WTC11 (cell line): Measurements from ENCODE around the gene CLEC7A. TPM values are rescaled to one million over a fixed set of nuclear protein-coding genes. Genes with fewer than 3 reads are reported as not detected.

Source experiments
- ATAC-seq: fragments of 200-7000 bp; cut with Tn5 transposase; 2 replicates; pipeline ENCODE4 v1.10.0; 2021; ENCODE audit warnings: mild to moderate bottlenecking, moderate library complexity
- CTCF ChIA-PET: fragments of 300-600 bp; sonication (Branson Sonifier 250); formaldehyde crosslinking; loops from one replicate; lab custom pipeline; 2021; ENCODE audit warnings: antibody characterized with exemption; lab: Charles Lee
- POLR2A ChIA-PET: fragments of 350-600 bp; sonication (Branson Sonifier 250); formaldehyde crosslinking; loops from one replicate; lab custom pipeline; 2021; ENCODE audit warnings: antibody characterized with exemption; lab: Charles Lee
- DNase-seq: peaks from one replicate; pipeline ENCODE4 v3.0.0; 2021; ENCODE audit warnings: low spot score
- H3K27ac Mint-ChIP-seq: 2 replicates; pipeline ENCODE4 v1.8.0; 2021; ENCODE audit warnings: mixed read lengths
- H3K27me3 Mint-ChIP-seq: 2 replicates; pipeline ENCODE4 v1.8.0; 2021; ENCODE audit warnings: low read depth, mild to moderate bottlenecking, moderate library complexity, mixed read lengths
- H3K36me3 Mint-ChIP-seq: 2 replicates; pipeline ENCODE4 v1.8.0; 2021; ENCODE audit warnings: mixed read lengths
- H3K4me1 Mint-ChIP-seq: 2 replicates; pipeline ENCODE4 v1.8.0; 2022; ENCODE audit warnings: mixed read lengths
- H3K4me3 Mint-ChIP-seq: 2 replicates; pipeline ENCODE4 v1.8.0; 2021; ENCODE audit warnings: mild to moderate bottlenecking, moderate library complexity, mixed read lengths
- H3K9me3 Mint-ChIP-seq: 2 replicates; pipeline ENCODE4 v1.8.0; 2021; ENCODE audit warnings: mixed read lengths
- ATF1 ChIP-seq: sonication (generic); formaldehyde crosslinking; IDR thresholded peaks from 2 replicates; pipeline ENCODE4 v1.8.1; 2023; ENCODE audit warnings: mild to moderate bottlenecking, moderate library complexity, missing genetic modification reagents
- CREM ChIP-seq: sonication (generic); formaldehyde crosslinking; IDR thresholded peaks from 2 replicates; pipeline ENCODE4 v1.8.1; 2022; ENCODE audit warnings: mild to moderate bottlenecking, missing genetic modification reagents, moderate library complexity
- GTF2I ChIP-seq: fragments of 250-450 bp; sonication (Bioruptor Pico); conservative IDR thresholded peaks from 2 replicates; pipeline ENCODE4 v1.4.0; 2021; ENCODE audit warnings: mild to moderate bottlenecking
- NFYB ChIP-seq: sonication (generic); formaldehyde crosslinking; conservative IDR thresholded peaks from 2 replicates; pipeline ENCODE4 v1.8.0; 2022; ENCODE audit warnings: low read depth, missing genetic modification reagents
- NR2C2 ChIP-seq: sonication (generic); formaldehyde crosslinking; IDR thresholded peaks from 2 replicates; pipeline ENCODE4 v1.8.0; 2022; ENCODE audit warnings: mild to moderate bottlenecking, missing genetic modification reagents
- SMAD3 ChIP-seq: sonication (generic); formaldehyde crosslinking; IDR thresholded peaks from 2 replicates; pipeline ENCODE4 v1.8.0; 2022; ENCODE audit warnings: missing genetic modification reagents, mild to moderate bottlenecking, borderline replicate concordance
- SMAD4 ChIP-seq: sonication (generic); formaldehyde crosslinking; IDR thresholded peaks from 2 replicates; pipeline ENCODE4 v1.8.0; 2022; ENCODE audit warnings: mild to moderate bottlenecking, missing genetic modification reagents
- TEAD4 ChIP-seq: sonication (generic); formaldehyde crosslinking; IDR thresholded peaks from 2 replicates; pipeline ENCODE4 v1.8.0; 2022; ENCODE audit warnings: mild to moderate bottlenecking, missing genetic modification reagents
- ZNF121 ChIP-seq: sonication (generic); formaldehyde crosslinking; IDR thresholded peaks from 2 replicates; pipeline ENCODE4 v1.8.0; 2023; ENCODE audit warnings: missing genetic modification reagents
- ZNF232 ChIP-seq: sonication (generic); formaldehyde crosslinking; IDR thresholded peaks from 2 replicates; pipeline ENCODE4 v1.8.0; 2022; ENCODE audit warnings: mild to moderate bottlenecking, missing genetic modification reagents
- ZNF317 ChIP-seq: sonication (generic); formaldehyde crosslinking; IDR thresholded peaks from 2 replicates; pipeline ENCODE4 v1.8.1; 2023; ENCODE audit warnings: low read depth, mild to moderate bottlenecking, moderate library complexity, missing genetic modification reagents, borderline replicate concordance
- ZNF396 ChIP-seq: fragments of 250-450 bp; sonication (Bioruptor Pico); IDR thresholded peaks from 2 replicates; pipeline ENCODE4 v1.8.0; 2021; ENCODE audit warnings: mild to moderate bottlenecking, moderate library complexity, borderline replicate concordance
- total RNA-seq: library from RNA; stranded (reverse); gene quantifications from 3 replicates; pipeline ENCODE4 v1.2.3, GENCODE V29; 2021
- TF ChIP-seq, protein P1 (sequence below): sonication (generic); formaldehyde crosslinking; conservative IDR thresholded peaks from 2 replicates; pipeline ENCODE4 v1.8.1; 2022; ENCODE audit warnings: mild to moderate bottlenecking, missing genetic modification reagents
- TF ChIP-seq, protein P2 (sequence below): sonication (generic); formaldehyde crosslinking; IDR thresholded peaks from 2 replicates; pipeline ENCODE4 v1.8.1; 2023; ENCODE audit warnings: mild to moderate bottlenecking, missing genetic modification reagents, moderate library complexity
- TF ChIP-seq, protein P3 (sequence below): sonication (generic); formaldehyde crosslinking; IDR thresholded peaks from 2 replicates; pipeline ENCODE4 v1.8.0; 2023; ENCODE audit warnings: missing genetic modification reagents
- TF ChIP-seq, protein P4 (sequence below): sonication (generic); formaldehyde crosslinking; conservative IDR thresholded peaks from 2 replicates; pipeline ENCODE4 v1.8.1; 2023; ENCODE audit warnings: mild to moderate bottlenecking, low read depth, missing genetic modification reagents, moderate library complexity
- TF ChIP-seq, protein P5 (sequence below): sonication (generic); formaldehyde crosslinking; IDR thresholded peaks from 2 replicates; pipeline ENCODE4 v1.8.1; 2023; ENCODE audit warnings: mild to moderate bottlenecking, missing genetic modification reagents
- TF ChIP-seq, protein P6 (sequence below): sonication (generic); formaldehyde crosslinking; IDR thresholded peaks from 2 replicates; pipeline ENCODE4 v1.8.1; 2022; ENCODE audit warnings: low read depth, missing genetic modification reagents, borderline replicate concordance
- TF ChIP-seq, protein P7 (sequence below): sonication (generic); formaldehyde crosslinking; IDR thresholded peaks from 2 replicates; pipeline ENCODE4 v1.8.1; 2022; ENCODE audit warnings: mild to moderate bottlenecking, moderate library complexity, missing genetic modification reagents
- TF ChIP-seq, protein P8 (sequence below): fragments of 250-450 bp; sonication (Bioruptor Pico); IDR thresholded peaks from 2 replicates; pipeline ENCODE4 v1.8.0; 2021; ENCODE audit warnings: mild to moderate bottlenecking
- TF ChIP-seq, protein P9 (sequence below): sonication (generic); formaldehyde crosslinking; IDR thresholded peaks from 2 replicates; pipeline ENCODE4 v1.8.1; 2023; ENCODE audit warnings: mild to moderate bottlenecking, missing genetic modification reagents, borderline replicate concordance

Gene CLEC7A
- total RNA-seq, 1 experiment from 2014 or later, result 0.48 TPM

DNA sequence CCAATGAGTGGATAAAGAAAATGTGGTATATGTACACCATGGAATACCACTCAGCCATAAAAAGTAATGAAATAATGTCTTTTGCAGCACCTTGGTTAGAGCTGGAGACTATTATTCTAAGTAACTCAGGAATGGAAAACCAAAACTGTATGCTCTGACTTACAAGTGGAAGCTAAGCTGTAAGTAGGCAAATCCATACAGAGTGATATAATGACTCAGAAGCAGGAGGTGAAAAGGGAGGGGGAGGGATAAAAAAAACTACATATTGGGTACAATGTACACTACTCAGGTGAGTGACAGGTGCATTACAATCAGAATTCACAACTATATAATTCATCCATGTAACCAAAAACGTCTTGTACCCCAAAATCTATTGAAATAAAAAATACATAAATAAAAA lies 16.1 kb downstream of the CLEC7A start:
- TF ChIP-seq CREM (no peak), ZNF121 (no peak), TEAD4 (CRISPR knock-in tag) (no peak), ATF1 (CRISPR knock-in tag) (no peak), NR2C2 (CRISPR knock-in tag) (no peak), GTF2I (CRISPR knock-in tag) (no peak), SMAD3 (CRISPR knock-in tag) (no peak), ZNF396 (CRISPR knock-in tag) (no peak), SMAD4 (CRISPR knock-in tag) (no peak)
- TF ChIP-seq, protein P1, sequence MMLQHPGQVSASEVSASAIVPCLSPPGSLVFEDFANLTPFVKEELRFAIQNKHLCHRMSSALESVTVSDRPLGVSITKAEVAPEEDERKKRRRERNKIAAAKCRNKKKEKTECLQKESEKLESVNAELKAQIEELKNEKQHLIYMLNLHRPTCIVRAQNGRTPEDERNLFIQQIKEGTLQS (CRISPR knock-in tag), result no peak
- TF ChIP-seq, protein P2, sequence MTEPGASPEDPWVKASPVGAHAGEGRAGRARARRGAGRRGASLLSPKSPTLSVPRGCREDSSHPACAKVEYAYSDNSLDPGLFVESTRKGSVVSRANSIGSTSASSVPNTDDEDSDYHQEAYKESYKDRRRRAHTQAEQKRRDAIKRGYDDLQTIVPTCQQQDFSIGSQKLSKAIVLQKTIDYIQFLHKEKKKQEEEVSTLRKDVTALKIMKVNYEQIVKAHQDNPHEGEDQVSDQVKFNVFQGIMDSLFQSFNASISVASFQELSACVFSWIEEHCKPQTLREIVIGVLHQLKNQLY (CRISPR knock-in tag), result no peak
- TF ChIP-seq, protein P3, sequence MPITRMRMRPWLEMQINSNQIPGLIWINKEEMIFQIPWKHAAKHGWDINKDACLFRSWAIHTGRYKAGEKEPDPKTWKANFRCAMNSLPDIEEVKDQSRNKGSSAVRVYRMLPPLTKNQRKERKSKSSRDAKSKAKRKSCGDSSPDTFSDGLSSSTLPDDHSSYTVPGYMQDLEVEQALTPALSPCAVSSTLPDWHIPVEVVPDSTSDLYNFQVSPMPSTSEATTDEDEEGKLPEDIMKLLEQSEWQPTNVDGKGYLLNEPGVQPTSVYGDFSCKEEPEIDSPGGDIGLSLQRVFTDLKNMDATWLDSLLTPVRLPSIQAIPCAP (CRISPR knock-in tag), result no peak
- TF ChIP-seq, protein P4, sequence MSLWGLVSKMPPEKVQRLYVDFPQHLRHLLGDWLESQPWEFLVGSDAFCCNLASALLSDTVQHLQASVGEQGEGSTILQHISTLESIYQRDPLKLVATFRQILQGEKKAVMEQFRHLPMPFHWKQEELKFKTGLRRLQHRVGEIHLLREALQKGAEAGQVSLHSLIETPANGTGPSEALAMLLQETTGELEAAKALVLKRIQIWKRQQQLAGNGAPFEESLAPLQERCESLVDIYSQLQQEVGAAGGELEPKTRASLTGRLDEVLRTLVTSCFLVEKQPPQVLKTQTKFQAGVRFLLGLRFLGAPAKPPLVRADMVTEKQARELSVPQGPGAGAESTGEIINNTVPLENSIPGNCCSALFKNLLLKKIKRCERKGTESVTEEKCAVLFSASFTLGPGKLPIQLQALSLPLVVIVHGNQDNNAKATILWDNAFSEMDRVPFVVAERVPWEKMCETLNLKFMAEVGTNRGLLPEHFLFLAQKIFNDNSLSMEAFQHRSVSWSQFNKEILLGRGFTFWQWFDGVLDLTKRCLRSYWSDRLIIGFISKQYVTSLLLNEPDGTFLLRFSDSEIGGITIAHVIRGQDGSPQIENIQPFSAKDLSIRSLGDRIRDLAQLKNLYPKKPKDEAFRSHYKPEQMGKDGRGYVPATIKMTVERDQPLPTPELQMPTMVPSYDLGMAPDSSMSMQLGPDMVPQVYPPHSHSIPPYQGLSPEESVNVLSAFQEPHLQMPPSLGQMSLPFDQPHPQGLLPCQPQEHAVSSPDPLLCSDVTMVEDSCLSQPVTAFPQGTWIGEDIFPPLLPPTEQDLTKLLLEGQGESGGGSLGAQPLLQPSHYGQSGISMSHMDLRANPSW (CRISPR knock-in tag), result no peak
- TF ChIP-seq, protein P5, sequence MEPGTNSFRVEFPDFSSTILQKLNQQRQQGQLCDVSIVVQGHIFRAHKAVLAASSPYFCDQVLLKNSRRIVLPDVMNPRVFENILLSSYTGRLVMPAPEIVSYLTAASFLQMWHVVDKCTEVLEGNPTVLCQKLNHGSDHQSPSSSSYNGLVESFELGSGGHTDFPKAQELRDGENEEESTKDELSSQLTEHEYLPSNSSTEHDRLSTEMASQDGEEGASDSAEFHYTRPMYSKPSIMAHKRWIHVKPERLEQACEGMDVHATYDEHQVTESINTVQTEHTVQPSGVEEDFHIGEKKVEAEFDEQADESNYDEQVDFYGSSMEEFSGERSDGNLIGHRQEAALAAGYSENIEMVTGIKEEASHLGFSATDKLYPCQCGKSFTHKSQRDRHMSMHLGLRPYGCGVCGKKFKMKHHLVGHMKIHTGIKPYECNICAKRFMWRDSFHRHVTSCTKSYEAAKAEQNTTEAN (CRISPR knock-in tag), result no peak
- TF ChIP-seq, protein P6, sequence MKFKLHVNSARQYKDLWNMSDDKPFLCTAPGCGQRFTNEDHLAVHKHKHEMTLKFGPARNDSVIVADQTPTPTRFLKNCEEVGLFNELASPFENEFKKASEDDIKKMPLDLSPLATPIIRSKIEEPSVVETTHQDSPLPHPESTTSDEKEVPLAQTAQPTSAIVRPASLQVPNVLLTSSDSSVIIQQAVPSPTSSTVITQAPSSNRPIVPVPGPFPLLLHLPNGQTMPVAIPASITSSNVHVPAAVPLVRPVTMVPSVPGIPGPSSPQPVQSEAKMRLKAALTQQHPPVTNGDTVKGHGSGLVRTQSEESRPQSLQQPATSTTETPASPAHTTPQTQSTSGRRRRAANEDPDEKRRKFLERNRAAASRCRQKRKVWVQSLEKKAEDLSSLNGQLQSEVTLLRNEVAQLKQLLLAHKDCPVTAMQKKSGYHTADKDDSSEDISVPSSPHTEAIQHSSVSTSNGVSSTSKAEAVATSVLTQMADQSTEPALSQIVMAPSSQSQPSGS (CRISPR knock-in tag), result no peak
- H3K4me1 Mint-ChIP-seq, result no peaks in the 10 kb centered on the region
- peaks cover 14% of the 10 kb centered on the region for H3K9me3 Mint-ChIP-seq
- ChIA-PET POLR2A (no interaction called here), CTCF (no interaction called here)
- H3K27ac Mint-ChIP-seq, result no peak overlapping the region
- DNase-seq (no peak), ATAC-seq (no peak)
- no peak overlapping the region for H3K4me3 Mint-ChIP-seq
- peaks cover 3% of the 10 kb centered on the region; the same call in 1 of the 2 replicates for H3K36me3 Mint-ChIP-seq
- no peaks in the 10 kb centered on the region for H3K27me3 Mint-ChIP-seq

DNA sequence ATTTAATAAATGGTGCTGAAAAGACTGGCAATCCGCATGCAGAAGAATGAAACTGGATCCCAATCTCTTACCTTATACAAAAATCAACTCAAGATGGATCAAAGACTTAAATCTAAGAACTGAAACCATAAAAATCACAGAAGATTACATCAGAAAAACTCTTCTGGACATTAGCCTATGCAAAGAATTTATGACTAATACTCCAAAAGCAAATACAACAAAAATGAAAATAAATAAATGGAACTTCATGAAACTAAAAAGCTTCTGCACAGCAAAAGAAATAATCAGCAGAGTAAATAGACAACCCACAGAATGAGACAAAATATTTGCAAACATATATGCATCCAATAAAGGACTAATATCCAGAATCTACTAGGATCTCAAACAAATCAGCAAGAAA lies 16.9 kb downstream of the CLEC7A start:
- Mint-ChIP-seq H3K36me3 (peaks cover 3% of the 10 kb centered on the region; the same call in 1 of the 2 replicates), H3K4me1 (no peaks in the 10 kb centered on the region), H3K27me3 (no peaks in the 10 kb centered on the region), H3K27ac (no peak overlapping the region), H3K9me3 (peaks cover 14% of the 10 kb centered on the region), H3K4me3 (no peak overlapping the region)
- no peak for ATAC-seq
- POLR2A ChIA-PET, result no interaction called here
- no peak for DNase-seq
- TF ChIP-seq ZNF232 (CRISPR knock-in tag) (no peak), ZNF317 (no peak), NFYB (CRISPR knock-in tag) (no peak), TEAD4 (CRISPR knock-in tag) (no peak), ATF1 (CRISPR knock-in tag) (no peak)
- TF ChIP-seq, protein P7, sequence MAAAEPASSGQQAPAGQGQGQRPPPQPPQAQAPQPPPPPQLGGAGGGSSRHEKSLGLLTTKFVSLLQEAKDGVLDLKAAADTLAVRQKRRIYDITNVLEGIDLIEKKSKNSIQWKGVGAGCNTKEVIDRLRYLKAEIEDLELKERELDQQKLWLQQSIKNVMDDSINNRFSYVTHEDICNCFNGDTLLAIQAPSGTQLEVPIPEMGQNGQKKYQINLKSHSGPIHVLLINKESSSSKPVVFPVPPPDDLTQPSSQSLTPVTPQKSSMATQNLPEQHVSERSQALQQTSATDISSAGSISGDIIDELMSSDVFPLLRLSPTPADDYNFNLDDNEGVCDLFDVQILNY, result no peak
- TF ChIP-seq, protein P8, sequence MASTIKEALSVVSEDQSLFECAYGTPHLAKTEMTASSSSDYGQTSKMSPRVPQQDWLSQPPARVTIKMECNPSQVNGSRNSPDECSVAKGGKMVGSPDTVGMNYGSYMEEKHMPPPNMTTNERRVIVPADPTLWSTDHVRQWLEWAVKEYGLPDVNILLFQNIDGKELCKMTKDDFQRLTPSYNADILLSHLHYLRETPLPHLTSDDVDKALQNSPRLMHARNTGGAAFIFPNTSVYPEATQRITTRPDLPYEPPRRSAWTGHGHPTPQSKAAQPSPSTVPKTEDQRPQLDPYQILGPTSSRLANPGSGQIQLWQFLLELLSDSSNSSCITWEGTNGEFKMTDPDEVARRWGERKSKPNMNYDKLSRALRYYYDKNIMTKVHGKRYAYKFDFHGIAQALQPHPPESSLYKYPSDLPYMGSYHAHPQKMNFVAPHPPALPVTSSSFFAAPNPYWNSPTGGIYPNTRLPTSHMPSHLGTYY (CRISPR knock-in tag), result no peak
- TF ChIP-seq, protein P9, sequence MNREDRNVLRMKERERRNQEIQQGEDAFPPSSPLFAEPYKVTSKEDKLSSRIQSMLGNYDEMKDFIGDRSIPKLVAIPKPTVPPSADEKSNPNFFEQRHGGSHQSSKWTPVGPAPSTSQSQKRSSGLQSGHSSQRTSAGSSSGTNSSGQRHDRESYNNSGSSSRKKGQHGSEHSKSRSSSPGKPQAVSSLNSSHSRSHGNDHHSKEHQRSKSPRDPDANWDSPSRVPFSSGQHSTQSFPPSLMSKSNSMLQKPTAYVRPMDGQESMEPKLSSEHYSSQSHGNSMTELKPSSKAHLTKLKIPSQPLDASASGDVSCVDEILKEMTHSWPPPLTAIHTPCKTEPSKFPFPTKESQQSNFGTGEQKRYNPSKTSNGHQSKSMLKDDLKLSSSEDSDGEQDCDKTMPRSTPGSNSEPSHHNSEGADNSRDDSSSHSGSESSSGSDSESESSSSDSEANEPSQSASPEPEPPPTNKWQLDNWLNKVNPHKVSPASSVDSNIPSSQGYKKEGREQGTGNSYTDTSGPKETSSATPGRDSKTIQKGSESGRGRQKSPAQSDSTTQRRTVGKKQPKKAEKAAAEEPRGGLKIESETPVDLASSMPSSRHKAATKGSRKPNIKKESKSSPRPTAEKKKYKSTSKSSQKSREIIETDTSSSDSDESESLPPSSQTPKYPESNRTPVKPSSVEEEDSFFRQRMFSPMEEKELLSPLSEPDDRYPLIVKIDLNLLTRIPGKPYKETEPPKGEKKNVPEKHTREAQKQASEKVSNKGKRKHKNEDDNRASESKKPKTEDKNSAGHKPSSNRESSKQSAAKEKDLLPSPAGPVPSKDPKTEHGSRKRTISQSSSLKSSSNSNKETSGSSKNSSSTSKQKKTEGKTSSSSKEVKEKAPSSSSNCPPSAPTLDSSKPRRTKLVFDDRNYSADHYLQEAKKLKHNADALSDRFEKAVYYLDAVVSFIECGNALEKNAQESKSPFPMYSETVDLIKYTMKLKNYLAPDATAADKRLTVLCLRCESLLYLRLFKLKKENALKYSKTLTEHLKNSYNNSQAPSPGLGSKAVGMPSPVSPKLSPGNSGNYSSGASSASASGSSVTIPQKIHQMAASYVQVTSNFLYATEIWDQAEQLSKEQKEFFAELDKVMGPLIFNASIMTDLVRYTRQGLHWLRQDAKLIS (CRISPR knock-in tag), result no peak
- CTCF ChIA-PET, result no interaction called here
